Dedifferentiated amniotic fluid mesenchymal stem cell (primary cell): ENCODE measurements around the gene FAM120C.
A peak's percentile ranks its signal among the peaks of the same experiment; 100 is the strongest.

Source experiments
- DNase-seq: peaks from one replicate; pipeline ENCODE4 v3.0.0-alpha.2; 2016; ENCODE audit errors: extremely low spot score

Gene FAM120C

GRCh38 chrX:54171091-54171490 lies 12.0 kb downstream of the FAM120C start:
- no peak for DNase-seq

GRCh38 chrX:54166915-54167314 lies 16.1 kb downstream of the FAM120C start:
- no peak for DNase-seq

- no peak for DNase-seq
Observed at GRCh38 chrX:54157561-54157960, 25.5 kb downstream of the FAM120C start.

GRCh38 chrX:54134269-54134668 lies 48.8 kb downstream of the FAM120C start:
- no peak for DNase-seq

- no peak for DNase-seq
Observed at GRCh38 chrX:54116391-54116790, 66.7 kb downstream of the FAM120C start.

- no peak for DNase-seq
Observed at GRCh38 chrX:54093571-54093970, 89.5 kb downstream of the FAM120C start.

- DNase-seq: no peak
Observed at GRCh38 chrX:54093159-54093558, 89.9 kb downstream of the FAM120C start.

GRCh38 chrX:54090880-54091279 lies 92.2 kb downstream of the FAM120C start:
- DNase-seq: no peak

GRCh38 chrX:54089191-54089590 lies 93.9 kb downstream of the FAM120C start:
- no peak for DNase-seq

GRCh38 chrX:54087661-54088060 lies 95.4 kb downstream of the FAM120C start:
- DNase-seq: no peak

GRCh38 chrX:54085666-54086065 lies 97.4 kb downstream of the FAM120C start:
- no peak for DNase-seq

- DNase-seq: no peak
Observed at GRCh38 chrX:54076903-54077302, 106.2 kb downstream of the FAM120C start.

GRCh38 chrX:54074826-54075225 lies 108.2 kb downstream of the FAM120C start:
- no peak for DNase-seq

GRCh38 chrX:54067766-54068165 lies 115.3 kb downstream of the FAM120C start:
- DNase-seq: no peak

- peak; percentile 24 for DNase-seq
Observed at GRCh38 chrX:54066841-54067240, 116.2 kb downstream of the FAM120C start.

GRCh38 chrX:54064564-54064963 lies 118.5 kb downstream of the FAM120C start:
- DNase-seq: no peak

GRCh38 chrX:54063361-54063760 lies 119.7 kb downstream of the FAM120C start:
- DNase-seq: no peak

GRCh38 chrX:54049801-54050200 lies 133.3 kb downstream of the FAM120C start:
- no peak for DNase-seq

GRCh38 chrX:54048412-54048811 lies 134.6 kb downstream of the FAM120C start:
- no peak for DNase-seq

- DNase-seq: no peak
Observed at GRCh38 chrX:54045563-54046228, 137.4 kb downstream of the FAM120C start.

GRCh38 chrX:54044877-54045338 lies 138.1 kb downstream of the FAM120C start:
- DNase-seq: no peak

GRCh38 chrX:54044126-54044876 lies 138.8 kb downstream of the FAM120C start, which contains the start of gene PHF8:
TSS of gene PHF8 (minus strand) at chrX:54044473. CDS start at chrX:54042728, 1,745 bp downstream.
- DNase-seq: peak; percentile 67

GRCh38 chrX:54043541-54044125 lies 139.4 kb downstream of the FAM120C start:
- DNase-seq: peak; percentile 15
